Activated CD4-positive, alpha-beta T cell treated with anti-CD3 and anti-CD28 coated beads, Interleukin-10, Interleukin-2, amounts not matched to agents 100 ng/mL and 50 ng/mL, durations not matched to agents 16 hours and 8 hours (primary cell): ENCODE measurements around the gene SPECC1L.

Experiments
- DNase-seq: peaks from one replicate; pipeline ENCODE4 v3.0.0-alpha.2; 2020

Gene SPECC1L

DNA sequence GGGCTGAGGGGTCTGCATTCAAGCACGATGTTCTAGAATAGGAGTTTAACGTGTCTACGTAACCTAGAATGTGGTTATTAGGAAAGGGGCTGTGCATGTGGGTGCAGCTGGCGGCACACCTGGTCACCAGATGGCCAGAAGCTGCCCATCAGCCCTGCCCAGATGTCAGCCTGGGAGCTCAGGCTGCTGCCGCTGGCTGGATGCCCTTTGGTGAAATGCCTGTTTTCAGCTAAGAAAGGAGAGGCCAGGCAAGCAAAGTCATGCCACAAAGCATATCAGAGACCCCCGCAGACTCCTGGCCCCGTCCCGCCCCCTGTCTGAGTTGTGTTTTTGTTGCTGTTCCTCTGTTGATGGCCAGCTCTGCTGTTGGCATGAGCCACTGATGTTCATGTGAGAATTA, 145.5 kb downstream of the SPECC1L start:
- DNase-seq: no peak

- no peak for DNase-seq
Observed at GRCh38 chr22:24416611-24417010, 146.0 kb downstream of the SPECC1L start.

- DNase-seq: no peak
Observed at GRCh38 chr22:24417200-24417599, 146.6 kb downstream of the SPECC1L start.

GRCh38 chr22:24417901-24418641, 147.4 kb downstream of the SPECC1L start:
- DNase-seq: no peak

DNA sequence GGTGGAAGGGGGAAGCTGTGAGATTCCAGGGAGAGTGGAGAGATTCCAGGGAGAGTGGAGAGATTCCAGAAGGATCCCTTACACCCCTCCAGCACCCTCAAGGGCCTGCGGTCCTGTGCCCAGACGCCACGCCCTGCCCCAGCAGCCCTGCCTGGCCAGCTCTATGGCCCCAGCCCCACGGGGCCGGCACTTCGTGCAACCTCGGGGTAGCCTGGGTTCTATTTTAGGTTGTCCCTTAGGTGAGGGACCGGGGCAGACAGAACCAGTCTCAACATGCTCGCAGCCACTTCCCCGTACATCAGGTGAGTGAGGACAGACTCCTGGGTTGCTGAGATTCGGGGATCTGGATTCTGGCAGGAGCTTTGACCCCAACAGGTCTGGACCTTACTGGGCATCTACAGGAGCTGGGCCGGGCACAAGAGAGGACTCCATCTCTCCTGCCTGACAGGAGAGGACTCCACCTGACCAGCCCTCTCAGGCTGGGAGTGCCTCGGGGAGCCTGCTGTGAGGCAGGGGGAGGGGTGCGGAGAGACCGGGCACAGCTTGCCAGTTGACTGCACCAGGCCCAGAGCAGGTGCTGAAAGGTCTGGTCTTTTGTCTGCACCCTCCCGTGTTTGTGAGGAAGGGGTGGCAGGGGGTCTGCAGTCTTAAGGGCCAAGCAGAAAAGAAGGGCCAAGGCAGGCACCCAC, 148.3 kb downstream of the SPECC1L start:
- DNase-seq: no peak

- no peak for DNase-seq
Observed at GRCh38 chr22:24419475-24419850, 148.8 kb downstream of the SPECC1L start.

GRCh38 chr22:24420072-24420976, 149.7 kb downstream of the SPECC1L start:
- DNase-seq: no peak

DNA sequence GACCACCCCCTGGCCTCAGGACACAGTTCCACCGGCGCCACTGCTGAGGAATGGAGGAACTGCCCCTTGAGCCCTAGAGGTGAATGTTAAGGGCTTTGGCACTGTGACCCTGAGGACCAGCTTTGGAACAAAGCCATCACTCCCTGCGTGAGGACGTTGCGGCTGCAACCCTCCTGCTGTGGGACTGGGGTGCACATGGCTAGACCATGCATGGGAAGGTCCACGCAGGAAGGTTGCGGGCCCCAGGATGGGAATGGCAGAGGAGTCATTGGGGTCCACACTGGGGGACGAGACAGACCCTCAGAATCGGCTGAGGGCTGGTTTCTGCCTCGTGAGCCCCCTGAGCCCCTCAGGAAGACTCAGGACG, 150.3 kb downstream of the SPECC1L start:
- no peak for DNase-seq

GRCh38 chr22:24421428-24421931, 150.8 kb downstream of the SPECC1L start:
- peak; percentile 46 for DNase-seq

GRCh38 chr22:24422102-24422665, 151.6 kb downstream of the SPECC1L start:
- DNase-seq: no peak

GRCh38 chr22:24423519-24424000, 152.9 kb downstream of the SPECC1L start:
- peak; percentile 73 for DNase-seq

GRCh38 chr22:24424001-24424900, 153.6 kb downstream of the SPECC1L start:
- peak; percentile 50 for DNase-seq

DNA sequence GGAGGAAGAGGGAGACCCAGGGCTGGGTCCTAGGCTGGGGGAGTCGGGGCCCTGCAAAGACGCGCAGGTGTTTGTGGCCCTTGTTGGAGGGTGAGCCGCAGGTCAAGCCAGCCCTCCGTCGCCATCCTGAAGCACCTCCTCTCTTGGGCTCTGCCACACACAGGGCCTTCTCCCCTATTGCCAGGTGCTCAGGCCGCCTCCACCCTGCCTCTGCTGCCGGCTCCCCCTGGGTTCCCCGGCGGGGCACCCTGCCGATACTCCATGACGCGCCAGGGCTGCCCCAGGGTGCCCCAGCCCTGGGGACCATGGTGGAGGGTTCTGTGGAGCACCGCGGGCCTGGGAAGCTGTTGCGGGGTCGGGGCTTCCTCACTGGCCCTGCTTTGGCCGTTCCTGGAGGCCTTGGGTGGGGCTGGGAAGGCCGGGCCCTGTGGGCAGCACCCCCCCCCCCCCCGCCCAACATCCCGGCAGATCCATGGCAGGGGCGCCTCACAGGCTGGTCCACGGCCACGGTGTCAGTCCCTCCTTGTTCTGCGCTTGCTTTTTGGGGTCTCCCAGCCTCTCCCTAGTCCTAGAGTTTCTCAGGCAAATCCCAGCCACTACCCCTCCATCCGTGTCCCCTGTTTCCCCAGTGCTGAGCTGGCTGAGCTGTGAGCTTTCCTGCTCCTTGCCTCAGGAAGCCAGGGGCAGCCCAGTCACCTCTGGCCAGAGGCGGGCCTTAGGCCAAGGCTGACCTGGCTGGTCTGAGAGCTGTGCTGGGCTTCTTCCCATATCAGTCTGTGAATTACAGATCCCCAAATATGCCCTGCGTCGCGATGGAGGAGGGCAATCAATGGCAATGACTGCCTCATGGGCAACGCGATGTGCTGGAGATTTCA, 154.5 kb downstream of the SPECC1L start:
- no peak for DNase-seq

DNA sequence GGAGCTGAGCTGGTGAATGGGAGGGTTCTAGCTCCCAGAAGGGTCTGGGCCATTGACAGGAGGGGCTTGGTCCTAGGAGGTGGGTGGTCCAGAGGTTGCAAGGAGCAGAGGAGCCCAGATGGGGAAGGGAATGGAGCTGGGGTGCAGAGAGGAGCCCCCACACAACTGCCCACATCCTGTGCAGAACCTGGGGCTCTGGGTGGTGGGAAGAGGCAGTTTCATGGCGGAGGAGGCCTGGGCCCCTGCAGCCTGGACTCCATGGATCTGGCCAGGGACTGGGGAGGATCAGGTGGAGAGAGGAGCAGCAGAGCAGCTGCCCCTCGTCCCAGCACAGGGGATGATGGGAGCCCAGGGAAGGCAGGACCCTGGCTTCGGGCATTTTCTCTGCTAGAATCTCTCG, 155.8 kb downstream of the SPECC1L start:
- no peak for DNase-seq

GRCh38 chr22:24426851-24427499, 156.3 kb downstream of the SPECC1L start:
- DNase-seq: no peak

DNA sequence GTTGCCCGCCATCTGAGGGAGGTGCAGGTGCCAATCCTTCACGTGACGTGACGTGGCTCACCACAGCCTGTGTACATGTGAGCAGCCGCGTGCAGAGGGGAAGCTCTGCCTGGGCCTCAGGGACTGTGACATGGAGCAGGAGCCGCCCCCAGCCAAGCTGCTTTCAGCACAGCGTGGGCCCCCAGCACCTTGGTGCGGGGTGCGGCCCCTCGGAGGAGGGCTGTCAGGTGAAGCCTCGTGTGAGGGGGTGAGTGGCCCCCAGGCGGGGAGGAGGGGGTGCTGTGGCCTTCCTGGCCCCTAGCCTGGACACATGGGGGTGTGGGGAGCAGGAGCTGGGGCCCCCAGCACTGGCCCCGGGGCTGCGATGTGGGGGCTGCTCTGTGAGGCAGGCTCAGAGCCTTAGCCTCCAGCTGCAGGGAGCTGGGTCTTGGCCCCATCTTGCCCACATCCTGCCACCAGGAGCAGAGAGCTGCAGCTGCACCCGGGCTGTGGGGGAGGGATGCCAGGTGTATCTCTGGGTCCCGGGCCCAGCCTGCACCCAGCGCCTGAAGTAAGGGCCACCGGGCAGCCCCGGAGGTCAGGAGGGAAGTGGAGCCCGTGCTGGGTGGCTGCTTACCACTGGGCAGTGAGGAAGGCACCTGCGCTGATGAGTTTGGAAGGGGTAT, 157.0 kb downstream of the SPECC1L start, which contains the start of gene ADORA2A:
Gene ADORA2A (plus strand): TSS at position 100 of the 665 bp plus-strand sequence. CDS start 5,806 bp downstream, outside the sequence.
- DNase-seq: peak; percentile 86

- no peak for DNase-seq
Observed at GRCh38 chr22:24428751-24429410, 158.2 kb downstream of the SPECC1L start.
